Ishikawa (cell line): Measurements from ENCODE around the gene KIAA0586.

ENCODE experiments used
- NFIC ChIP-seq: IDR thresholded peaks from 2 replicates; pipeline ENCODE4 v1.6.1; 2012
- RAD21 ChIP-seq: IDR thresholded peaks from 2 replicates; pipeline ENCODE4 v1.6.1; 2012; ENCODE audit warnings: low read depth
- TF ChIP-seq, protein P1 (sequence below): IDR thresholded peaks from 2 replicates; pipeline ENCODE4 v1.6.1; 2012; ENCODE audit warnings: low read depth, mild to moderate bottlenecking

DNA sequence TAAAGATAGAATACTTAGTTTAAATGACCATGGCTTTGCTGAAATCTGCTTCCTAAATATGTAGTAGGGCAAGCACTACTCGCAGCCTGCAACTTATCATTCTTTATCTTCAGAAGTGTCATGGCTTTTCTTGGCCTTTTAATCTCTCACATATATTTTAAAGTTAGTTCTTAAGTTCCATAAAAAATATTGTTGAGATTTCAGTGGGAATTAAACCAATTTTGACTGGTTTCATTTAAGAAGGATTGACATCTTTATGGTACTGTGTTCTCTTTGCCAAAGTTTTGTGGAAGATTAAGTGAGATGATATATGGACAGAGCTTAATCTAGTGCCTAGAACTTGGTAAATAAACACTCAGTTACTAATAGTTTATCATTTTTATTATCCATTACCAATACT, 56.7 kb downstream of the KIAA0586 start:
- TF ChIP-seq RAD21: no peak
- TF ChIP-seq NFIC: no peak
- TF ChIP-seq, protein P1, sequence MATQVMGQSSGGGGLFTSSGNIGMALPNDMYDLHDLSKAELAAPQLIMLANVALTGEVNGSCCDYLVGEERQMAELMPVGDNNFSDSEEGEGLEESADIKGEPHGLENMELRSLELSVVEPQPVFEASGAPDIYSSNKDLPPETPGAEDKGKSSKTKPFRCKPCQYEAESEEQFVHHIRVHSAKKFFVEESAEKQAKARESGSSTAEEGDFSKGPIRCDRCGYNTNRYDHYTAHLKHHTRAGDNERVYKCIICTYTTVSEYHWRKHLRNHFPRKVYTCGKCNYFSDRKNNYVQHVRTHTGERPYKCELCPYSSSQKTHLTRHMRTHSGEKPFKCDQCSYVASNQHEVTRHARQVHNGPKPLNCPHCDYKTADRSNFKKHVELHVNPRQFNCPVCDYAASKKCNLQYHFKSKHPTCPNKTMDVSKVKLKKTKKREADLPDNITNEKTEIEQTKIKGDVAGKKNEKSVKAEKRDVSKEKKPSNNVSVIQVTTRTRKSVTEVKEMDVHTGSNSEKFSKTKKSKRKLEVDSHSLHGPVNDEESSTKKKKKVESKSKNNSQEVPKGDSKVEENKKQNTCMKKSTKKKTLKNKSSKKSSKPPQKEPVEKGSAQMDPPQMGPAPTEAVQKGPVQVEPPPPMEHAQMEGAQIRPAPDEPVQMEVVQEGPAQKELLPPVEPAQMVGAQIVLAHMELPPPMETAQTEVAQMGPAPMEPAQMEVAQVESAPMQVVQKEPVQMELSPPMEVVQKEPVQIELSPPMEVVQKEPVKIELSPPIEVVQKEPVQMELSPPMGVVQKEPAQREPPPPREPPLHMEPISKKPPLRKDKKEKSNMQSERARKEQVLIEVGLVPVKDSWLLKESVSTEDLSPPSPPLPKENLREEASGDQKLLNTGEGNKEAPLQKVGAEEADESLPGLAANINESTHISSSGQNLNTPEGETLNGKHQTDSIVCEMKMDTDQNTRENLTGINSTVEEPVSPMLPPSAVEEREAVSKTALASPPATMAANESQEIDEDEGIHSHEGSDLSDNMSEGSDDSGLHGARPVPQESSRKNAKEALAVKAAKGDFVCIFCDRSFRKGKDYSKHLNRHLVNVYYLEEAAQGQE: no peak
